ENCODE results near the gene NEURL1. TPM values are rescaled to one million over a fixed set of nuclear protein-coding genes. Genes with fewer than 3 reads are reported as not detected.

Gene NEURL1
- total and polyA plus RNA-seq, 10 of the 15 experiments (the other 5 are each of a cell fraction or from before 2014, with no cell fraction given) = 0.02 to 0.05 (median 0.05) TPM; not detected in 6

- no peak for TF ChIP-seq USF1 (IDR thresholded peaks at IDR 0.05; ENCODE audit: borderline replicate concordance, extremely low read length, insufficient read depth, low read depth, low read length)
- no peak for TF ChIP-seq NR2C2 (IDR thresholded peaks at IDR 0.05; ENCODE audit: borderline replicate concordance, control insufficient read depth, insufficient read length, low read depth)
- no peak for TF ChIP-seq ZNF592 (IDR thresholded peaks at IDR 0.05)
- TF ChIP-seq MAX (IDR thresholded peaks at IDR 0.05; ENCODE audit: low read depth, low read length) = no peak
- TF ChIP-seq E4F1 (IDR thresholded peaks at IDR 0.05; ENCODE audit: borderline replicate concordance, partially characterized antibody) = no peak
- no peak for TF ChIP-seq ATF3 (IDR thresholded peaks at IDR 0.05; ENCODE audit: borderline replicate concordance, extremely low read depth, low read depth, low read length)
- TF ChIP-seq BCL11A (IDR thresholded peaks at IDR 0.05; ENCODE audit: low read depth, low read length) = no peak
- TF ChIP-seq TCF12 (IDR thresholded peaks at IDR 0.05; ENCODE audit: low read depth, low read length) = 0 out of 2 replicates have a peak, but pooled peaks have one; percentile 49
- TF ChIP-seq TARDBP (IDR thresholded peaks at IDR 0.05; ENCODE audit: borderline replicate concordance) = no peak
- TF ChIP-seq FOS (IDR thresholded peaks at IDR 0.05; ENCODE audit: borderline replicate concordance, extremely low read depth, insufficient read length) = no peak
- no peak for TF ChIP-seq ZBTB4 (CRISPR knock-in tag; IDR thresholded peaks at IDR 0.05)
- no peak for TF ChIP-seq HSF1 (IDR thresholded peaks at IDR 0.05; ENCODE audit: low read depth, low read length)
- no peak for TF ChIP-seq HDAC6 (IDR thresholded peaks at IDR 0.05; ENCODE audit: unreplicated experiment)
- TF ChIP-seq SMC3 (IDR thresholded peaks at IDR 0.05; ENCODE audit: borderline replicate concordance, low read length) = no peak
- 0 out of 2 replicates have a peak, but pooled peaks have one; percentile 42 for TF ChIP-seq TBL1XR1 (IDR thresholded peaks at IDR 0.05; ENCODE audit: low read depth, low read length)
- no peak for TF ChIP-seq WRNIP1 (IDR thresholded peaks at IDR 0.05; ENCODE audit: borderline replicate concordance, low read depth, low read length)
These were observed 21.5 kb upstream of the NEURL1 start (continued) for GRCh38 chr10:103472005-103472404.

Measured in GM12878 (cell line).